Left hindlimb (tissue), 1 donor: ENCODE data around the gene LOXL3.

Source experiments
- DNase-seq: peaks from one replicate; pipeline ENCODE4 v3.0.0-alpha.2; 2018

LOXL3 gene

DNA sequence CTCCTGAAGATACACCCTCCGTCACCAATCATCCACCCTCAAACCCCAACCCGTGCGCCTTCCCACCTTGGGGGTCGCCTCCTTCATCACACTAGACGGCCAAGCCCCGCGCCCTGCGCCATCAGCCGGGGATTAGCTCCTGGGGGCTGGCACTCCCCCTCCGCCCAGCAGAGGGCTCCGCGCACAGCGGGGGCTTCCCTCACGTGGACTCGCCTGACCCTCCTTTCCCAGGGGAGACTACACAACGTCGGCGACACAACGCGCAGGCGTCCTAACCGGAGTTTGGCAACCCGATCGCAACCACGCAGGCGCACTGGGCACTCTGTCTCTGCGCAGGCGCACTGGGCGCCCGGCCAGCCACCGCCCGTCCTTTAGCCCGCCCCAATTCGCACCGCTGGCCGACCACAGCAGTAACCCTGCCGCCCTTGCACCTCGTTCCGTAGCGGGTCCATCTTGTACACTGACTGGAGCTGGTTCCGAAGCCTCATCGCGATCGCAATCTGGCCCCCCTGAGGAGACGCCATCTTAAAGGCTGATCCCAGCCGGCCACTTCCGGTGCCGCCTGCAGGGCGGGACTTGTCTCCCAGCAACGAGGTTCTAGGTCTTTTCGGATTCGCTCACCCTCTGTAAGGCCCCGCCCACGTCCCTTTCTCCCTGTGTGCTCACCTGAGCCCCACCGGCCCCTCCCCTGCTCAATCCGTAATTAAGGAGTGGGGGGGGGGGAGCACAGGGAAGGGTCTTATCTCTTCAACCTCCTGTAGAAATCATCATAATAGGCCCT lies 46.4 kb downstream of the LOXL3 start, which contains the start of gene PCGF1:
Gene PCGF1 (minus strand): TSS at position 551 of the 781 bp plus-strand sequence. CDS start 27 bp downstream, at position 524.
- peak; percentile 99 for DNase-seq

DNA sequence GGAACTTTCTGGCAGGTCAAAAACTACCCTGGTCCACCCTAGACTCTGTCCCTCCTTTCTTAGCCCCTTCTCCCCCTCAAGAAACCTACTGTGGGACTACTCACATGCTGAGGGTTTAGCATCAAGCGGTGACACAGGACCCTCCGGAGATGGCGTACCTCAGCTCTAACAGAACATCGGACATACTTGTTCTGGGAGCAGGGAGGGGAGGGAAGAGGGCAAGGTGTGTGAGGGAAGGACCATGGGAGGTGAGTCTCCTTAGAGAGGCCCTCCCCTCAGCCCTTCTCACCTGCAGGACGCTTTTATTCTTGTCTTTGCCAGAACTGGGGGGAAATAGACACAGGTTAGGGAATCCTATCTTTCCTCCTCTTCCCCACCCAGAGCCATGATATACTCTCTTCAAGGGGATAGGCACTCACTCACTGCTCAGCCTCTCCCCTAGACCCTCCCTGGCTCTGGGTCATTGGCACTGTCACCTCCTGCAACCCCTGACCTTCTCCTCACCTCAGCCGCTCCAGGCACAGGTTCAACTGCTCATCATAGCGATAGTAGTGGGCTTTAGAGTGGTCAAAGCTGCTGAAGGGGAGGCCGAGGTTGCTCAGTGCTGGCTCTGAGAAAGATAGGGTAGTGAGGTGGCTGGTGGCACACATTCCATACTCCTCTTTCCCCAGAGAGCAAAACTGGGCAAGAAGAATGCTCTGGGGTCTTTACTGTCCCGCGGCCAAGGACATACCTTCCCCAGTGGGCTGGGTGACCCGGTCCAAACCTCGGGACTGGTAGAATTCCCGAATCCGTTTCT lies 48.1 kb downstream of the LOXL3 start:
- no peak for DNase-seq

DNA sequence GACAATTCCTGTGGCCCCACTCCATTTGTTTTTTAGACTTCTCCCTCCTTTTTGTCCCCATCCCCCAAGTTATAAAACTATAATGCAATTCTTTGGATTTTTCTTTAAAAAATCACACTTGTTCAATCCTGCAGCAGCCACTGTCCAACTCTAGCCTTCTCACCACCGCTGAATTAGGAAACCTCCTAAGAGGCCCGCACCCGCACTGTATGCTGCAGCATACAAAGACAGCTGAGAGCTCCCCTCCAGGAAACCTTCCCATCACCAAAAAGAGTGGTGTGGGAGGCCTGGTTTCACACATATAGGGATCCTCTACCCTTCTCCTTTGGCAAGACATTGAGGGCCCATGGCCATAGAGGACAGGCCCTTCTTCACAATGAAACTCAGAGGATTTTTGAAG lies 49.2 kb downstream of the LOXL3 start:
- DNase-seq, result no peak

DNA sequence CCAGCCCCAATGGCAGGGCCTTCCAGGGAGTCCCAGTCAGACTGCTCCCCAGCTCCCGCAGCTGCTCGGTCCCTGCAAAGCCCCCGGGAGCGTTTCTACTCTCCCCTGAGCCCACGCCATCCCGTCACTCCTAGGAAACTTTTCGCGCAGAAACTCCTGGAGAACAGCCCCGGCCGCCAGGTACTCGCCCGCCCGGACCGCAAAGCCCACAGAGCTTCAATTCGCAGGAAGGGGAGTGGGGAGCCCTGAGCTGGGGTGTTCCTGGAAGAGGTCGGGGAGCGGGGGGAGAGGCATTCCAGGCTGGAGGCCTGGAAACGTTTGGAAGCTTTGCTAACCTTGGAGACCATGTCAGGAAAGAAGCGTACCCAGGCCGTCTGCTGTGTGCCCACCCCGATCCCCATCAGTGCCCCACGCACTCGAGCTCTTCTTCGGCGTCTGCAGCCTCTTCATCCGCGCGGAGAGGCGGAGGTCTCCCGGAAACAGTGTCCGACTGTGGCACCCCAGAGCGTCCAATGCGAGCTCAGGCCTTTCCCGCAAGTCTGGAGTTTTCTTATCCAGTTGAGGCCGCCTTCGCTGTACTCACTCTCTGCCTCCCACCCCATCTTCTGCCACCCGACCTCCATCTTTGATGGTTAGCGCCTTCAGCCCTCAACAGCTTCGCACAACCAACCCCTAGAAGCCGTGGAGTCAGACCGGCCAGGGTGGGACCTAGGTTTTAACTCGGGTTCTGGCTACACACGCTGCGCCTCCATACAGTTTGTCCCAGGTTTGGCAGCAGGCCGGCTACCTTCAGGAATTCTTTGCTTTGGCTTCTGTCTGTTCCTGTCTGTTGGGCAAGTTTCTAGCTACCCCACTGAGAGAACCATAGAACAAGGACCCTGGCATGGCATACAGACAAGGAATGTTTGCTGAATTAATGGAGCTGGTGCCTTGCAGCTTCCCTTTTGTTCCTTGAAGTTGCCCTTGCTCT lies 50.0 kb downstream of the LOXL3 start:
- no peak for DNase-seq

DNA sequence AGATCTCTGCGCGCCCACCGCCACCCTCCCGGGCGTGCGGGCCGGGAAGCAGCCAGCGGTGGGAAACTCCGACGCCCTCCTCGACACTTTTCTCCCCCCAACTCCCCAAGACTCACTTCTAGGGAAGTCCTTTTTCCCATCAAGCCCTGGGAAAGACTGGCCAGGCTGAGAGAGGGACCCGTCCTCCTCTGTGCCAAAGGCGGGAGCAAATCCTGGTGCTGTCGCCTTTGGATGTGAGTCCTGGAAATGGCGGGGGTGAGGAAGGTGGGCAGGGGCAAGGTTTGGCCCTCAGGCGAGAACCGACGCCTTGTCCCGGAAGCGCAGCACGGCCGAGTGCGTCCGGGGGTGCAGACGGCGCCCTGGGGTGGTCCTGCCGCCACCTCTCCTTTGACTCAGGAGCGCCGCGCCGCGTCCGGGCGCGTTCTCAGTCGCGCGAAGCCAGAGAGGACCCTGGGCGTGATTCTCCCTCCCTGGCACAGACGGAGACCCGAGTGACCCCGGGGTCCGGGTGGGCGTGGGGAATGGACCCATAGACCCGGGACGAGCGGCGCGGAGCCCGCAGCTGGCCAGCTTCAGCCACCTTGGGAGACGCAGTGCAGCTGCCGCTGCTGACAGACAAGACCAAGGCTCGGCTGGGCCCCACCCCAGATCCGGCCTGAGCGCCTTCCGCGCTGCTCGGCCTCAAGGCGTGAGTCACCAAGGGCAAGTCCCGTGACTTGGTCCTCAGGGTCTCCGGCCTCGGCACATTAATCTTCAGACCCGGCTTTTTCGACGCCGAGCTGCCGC lies 50.8 kb downstream of the LOXL3 start:
- peak; percentile 76 for DNase-seq

DNA sequence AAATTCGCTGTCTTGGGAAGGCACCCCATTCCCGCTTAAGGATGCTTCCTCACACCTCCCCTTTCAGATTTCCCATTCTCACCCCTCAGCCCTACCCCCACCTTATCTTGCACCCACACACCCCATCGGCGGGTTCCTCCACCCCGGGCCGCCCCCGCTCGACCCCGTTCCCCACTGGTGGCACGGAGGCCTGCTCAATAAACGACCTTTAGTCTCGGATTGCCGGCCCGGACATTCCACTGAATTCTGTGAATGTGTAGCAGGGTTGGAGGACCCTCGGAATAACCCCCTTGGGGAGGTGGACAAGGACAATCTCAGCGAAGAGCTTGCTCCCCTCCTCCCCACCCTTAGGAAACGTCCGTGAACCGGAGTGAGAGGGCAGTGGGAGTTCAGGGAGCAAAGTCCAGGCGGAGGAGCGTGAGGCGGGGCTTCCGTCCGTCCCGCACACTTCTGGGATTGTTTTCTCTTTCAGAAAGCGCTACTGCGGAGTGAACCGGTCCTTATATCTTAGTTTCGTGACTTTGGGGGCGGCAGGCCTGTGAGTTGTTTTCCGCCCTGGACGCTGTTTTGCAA lies 51.5 kb downstream of the LOXL3 start:
- no peak for DNase-seq

DNA sequence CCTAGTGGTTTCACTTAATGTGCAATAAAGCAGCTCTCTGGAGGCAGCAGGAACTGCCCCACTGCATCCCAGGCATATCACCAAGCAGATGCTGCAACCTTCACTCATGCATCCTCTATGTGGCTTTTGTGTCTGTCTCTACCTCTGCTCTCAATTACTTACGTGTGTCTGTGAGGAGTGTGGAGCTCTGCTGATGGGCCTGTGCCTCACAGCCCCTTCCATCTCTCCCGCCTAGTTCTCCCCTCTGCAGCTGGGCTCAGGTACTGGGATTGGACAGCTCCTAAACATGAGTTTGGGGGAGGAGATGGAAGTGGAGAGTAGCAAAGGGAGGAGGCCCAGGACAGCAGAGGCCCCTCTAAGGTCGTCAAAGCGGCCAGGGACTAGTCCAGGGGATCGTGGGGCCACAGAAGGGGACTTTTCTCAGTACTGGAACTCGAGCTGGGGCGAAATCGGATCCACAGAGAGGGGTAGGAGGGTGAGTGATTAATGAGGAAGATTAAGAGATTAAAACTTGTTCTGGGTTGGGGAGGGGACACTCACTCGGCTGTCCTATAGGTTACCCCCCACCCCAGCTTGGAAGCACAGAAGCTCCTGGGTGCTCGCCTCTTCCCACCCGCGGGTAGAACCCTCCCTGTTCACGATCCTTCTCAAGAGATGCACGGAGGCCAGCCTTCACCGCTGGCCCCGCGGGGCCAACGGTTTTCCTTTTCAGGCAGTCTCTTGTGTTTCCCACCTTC lies 52.2 kb downstream of the LOXL3 start:
- DNase-seq, result no peak

DNA sequence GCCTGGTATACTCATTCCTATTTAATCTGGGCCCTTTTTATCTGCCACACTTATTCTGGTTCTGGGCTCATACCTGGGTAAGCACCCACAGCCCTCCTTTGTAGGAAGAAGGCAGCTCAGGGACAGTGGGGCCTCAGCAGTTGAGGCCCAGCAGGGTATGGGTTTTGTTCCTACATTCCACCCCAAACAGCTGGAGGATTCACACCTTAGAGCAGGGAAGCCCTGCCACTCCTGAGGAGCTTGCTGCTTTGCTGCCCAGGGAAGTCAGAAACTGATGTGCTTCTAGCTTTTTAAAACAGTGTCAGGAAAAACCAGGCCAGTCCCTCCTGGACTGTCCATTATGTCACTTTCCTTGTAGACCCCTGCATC lies 53.2 kb downstream of the LOXL3 start:
- no peak for DNase-seq

DNA sequence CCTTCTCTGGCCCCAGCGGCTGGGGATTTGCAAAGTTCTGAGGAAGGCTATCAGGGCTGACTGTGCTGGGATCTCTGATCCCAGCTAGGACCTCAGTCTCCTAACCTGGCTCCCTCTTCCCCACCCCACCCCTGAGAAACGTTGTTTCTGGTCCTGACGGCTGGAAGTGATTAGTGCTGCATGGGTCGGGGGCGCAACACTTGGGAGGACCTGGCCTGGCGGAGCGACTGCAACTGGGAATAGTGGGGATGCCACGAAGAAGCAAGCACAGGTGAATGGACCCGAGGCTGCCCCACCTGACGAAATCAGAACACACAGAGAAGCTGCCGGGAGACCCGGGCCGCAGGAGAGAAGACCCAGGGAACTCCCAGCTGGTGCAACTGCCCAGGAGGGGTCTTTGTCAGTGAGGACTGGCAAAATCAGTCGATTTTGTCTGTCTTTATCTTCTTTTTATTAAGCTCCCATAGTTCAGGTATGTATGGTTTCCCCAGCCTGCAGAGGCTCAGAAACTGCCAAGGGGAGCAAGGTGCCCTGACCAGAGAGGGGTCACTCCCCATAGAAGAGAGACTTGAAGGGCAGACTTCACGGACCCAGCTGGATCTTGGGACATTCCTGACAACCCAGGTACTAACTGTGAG lies 53.7 kb downstream of the LOXL3 start:
- DNase-seq, result no peak

DNA sequence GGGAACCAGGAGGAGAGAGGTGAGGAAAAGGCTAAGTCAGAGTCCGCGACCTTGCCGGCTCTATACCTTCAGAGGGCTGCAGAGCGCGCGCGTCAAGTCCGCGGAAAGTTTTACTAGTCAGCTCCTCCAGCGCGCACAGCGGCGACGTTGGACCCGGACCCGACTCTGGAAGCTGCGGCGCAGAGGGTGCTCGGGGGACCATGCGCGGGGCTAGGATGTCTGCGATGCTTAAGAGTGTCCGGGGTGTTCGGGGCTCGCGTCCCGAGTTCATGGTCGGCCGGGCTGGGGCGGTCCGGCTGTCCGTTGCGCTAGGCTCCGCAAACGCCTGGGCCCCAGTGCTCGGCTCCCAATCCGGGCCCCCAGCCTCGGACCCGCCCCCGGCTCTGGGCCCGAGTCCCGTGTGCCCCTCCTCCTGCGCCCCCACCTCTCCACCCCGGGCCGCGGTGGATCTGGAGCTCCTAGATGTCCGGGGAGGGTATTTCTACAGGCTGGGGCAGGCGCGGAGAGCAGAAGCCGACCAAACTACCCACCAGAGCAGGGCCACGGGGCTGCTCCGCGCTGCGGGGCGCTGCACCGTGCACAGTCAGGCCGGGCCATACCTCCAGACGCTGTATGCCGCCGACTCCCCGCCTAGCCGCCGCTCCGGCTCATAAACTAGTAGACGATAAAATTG lies 54.3 kb downstream of the LOXL3 start, which contains the start of gene LBX2:
Gene LBX2 (minus strand): TSS at position 337 of the 673 bp plus-strand sequence. CDS start 66 bp downstream, at position 271.
- peak; percentile 58 for DNase-seq

DNA sequence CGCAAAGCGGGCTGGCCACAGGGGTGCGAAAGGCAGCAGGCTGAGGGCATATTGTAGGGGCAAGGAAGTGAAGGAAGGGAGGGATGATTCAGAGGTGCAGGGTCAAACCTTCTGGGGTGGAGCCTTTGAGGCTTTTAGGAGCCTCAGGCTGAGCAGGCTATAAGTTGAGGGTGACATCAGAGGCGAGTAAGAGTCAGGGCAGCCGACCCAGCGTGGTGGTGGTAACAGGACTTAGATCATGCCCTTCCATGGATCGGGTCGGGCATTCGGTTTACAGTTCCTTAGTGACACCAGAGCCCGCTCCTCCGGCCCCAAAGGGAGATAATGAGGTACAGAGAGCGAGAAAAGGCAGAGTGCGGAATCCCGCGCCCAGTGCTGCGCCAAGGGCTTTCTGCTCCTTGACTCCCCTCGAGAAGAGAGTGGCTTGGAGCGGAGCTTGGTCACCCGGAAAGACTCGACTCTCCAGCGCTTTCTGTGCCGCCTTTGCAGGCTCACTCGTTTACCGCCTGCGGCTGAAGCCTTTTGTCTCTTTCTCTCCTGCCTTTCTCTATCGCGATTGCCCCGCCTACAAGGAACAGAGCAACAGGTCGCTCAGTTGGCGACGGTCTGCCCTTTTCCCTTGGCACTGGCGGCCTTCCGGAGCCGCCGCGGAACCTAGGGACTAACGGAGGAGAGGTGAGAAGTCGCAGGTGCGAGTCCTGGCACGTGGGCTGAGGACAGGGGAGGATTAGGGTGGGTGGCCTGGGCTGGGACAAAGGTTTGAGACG lies 55.1 kb downstream of the LOXL3 start:
- DNase-seq, result no peak

DNA sequence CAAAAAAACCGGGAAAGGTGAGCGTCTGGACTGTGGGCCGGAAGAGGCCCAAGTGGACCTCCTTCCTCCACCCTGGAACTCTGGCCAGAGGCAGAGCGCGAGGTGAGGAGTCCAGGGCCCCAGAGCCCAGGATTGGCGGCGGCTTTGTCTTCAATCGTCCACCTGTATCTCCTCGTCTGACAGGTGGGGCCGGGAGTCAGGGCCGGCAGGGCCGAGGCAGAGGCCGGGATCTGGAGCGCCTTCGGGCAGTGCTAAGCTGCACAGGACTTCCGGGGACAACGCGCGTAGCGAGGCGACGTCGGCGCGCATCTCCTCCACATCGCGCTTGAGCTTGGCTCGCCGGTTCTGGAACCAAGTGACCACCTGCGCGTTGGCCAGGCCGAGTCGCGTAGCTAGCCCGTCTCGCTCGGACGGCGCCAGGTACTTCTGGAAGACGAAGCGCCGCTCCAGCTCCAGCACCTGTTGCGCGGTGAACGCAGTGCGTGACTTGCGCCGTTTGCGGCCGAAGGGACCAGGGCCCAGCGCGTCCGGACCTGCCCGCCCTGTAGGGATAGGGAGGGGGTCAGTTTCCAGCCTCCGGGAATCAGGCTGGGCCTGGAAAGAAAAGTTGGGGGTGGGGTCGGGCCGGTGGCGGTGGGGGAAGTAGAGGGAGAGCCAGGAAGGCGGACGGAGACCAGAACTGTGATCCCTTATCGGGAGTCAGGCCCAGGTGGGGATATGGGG lies 55.8 kb downstream of the LOXL3 start:
- DNase-seq, result no peak

DNA sequence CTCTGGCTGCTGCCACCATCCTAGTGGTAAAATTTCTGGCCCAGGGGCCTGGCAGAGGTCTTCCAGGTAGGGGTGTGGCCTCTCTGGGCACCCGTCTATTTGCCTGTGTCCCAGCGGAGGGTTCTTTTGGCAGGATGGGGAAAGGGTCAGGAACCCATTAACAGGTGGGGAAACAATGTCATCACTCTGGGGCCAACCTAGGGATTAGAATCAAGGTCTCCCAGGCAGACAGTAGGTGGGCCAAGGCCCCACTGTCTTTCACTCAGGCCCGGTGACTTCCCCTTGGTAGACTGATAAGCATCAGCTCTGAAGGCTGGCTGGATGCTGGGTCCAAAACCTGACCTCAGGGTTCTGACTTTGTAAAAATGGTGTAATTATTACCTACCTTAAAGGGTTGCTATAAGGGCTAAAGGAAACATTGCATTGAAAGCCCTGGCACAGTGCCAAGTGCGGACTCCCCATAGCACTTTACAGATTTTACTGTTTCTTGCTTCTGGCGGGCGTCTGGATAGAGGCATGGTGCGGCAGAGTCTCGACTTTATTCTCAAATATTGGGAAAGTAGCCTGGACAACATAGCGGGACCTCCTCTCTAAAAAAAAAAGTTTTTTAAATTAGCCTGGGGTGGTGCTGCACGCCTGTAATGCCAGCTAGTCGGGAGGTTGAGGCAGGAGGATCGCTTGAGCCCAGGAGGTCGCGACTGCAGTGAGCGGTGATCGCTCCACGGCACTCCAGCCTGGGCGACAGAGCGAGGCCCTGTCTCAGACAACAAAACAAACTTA lies 56.6 kb downstream of the LOXL3 start:
- DNase-seq, result no peak

DNA sequence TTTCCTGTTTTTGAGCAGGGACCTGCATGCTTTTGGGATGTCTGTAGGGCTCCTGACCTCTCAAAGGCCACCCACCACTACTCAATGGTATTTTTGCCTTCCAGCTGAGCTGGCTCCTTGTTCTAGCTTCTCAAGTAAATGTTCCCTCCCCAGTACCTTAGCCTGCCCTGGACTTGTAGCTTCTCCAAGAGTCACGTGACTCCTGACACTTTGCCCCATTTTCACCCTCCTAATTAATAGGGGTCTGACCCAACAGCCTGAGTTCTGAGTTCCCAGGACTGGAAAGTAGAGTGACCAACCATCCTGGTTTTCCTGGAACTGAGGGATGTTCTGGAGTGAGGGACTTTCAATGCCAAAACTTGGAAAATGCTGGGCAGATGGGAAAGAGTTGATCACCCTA lies 58.3 kb downstream of the LOXL3 start:
- no peak for DNase-seq

DNA sequence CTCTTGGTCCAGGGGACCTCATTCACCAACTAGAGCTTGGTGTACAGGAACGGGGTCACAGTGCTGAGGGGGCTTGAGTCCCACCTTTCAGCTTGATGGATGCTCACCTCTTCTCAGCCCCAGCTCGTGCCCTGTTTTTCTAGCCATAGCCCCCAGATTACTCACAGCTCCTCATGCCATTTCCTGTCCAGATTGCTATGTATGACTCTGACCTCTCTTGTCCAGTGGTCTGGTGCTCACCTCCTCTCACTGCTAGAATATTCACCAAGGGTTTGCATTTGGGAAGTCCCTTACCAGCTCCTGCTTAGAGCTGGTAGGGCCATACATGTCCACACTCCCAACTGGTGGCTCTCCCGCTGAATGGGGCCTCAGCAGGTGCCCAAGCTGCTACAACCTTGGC lies 60.2 kb downstream of the LOXL3 start:
- no peak for DNase-seq

DNA sequence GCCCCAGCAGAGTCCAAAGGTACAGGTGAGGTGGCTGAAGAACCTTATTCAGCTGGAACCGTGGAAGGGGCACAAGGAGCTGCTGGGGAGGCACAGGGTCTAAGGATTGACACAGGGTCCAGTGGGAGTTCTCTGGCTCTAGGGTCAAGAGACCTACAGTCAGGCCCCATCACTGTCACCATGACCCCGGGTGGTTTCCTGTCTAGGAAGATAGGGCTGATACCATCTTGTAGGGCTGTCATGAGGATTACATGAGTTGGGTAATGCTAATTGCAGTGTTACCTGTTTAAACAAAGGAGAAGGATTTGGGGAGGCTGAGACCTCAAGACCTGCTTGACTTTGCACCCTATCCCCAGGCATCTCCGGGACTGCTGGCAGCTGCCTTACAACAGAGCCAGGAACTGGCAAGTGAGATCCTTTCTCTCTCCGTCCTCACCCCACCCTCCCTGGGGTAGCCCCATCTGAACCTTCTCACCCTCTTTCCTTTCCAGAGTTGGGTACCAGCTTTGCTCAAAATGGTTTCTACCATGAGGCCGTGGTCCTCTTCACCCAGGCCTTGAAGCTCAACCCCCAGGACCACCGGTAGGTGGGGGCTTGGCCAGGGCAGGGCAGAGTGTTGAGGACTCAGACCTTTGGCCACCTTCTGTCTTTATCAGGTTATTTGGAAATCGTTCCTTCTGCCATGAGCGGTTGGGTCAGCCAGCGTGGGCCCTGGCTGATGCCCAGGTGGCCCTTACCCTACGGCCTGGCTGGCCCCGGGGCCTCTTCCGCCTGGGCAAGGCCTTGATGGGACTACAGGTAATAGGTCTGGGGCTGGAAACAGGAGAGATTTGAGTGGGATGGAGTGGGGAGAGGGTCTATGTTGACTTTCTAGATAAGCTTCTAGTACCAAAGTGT lies 61.8 kb downstream of the LOXL3 start:
- no peak for DNase-seq
